ENCODE results near the gene C11orf16.
"Not testable (repeated sequence)": the region's sequence is repeated elsewhere in the genome, so short reads cannot be mapped to it uniquely, and the experiment has no call there.

Gene C11orf16

GRCh38 chr11:8935789-8936188, 3.0 kb upstream of the C11orf16 start:
- not testable (repeated sequence) for DNase-seq (ENCODE audit: low read depth in 1 of 2, low spot score in 1 of 2)

GRCh38 chr11:8934742-8935488, 2.2 kb upstream of the C11orf16 start:
- DNase-seq (ENCODE audit: low read depth in 1 of 2, low spot score in 1 of 2) = no peak

GRCh38 chr11:8933931-8934330, 1.2 kb upstream of the C11orf16 start:
- no peak for DNase-seq (ENCODE audit: low read depth in 1 of 2, low spot score in 1 of 2)

GRCh38 chr11:8930456-8931175, 2.1 kb downstream of the C11orf16 start:
- DNase-seq (ENCODE audit: low read depth in 1 of 2, low spot score in 1 of 2) = no peak

- no peak for DNase-seq (ENCODE audit: low read depth in 1 of 2, low spot score in 1 of 2)
These were observed 3.6 kb downstream of the C11orf16 start for GRCh38 chr11:8928981-8929615.

- no peak for DNase-seq (ENCODE audit: low read depth in 1 of 2, low spot score in 1 of 2)
These were observed 4.5 kb downstream of the C11orf16 start for GRCh38 chr11:8928205-8928604.

GRCh38 chr11:8927233-8927632, 5.5 kb downstream of the C11orf16 start:
- DNase-seq (ENCODE audit: low read depth in 1 of 2, low spot score in 1 of 2) = no peak

- DNase-seq (ENCODE audit: low read depth in 1 of 2, low spot score in 1 of 2) = no peak
These were observed 6.5 kb downstream of the C11orf16 start for GRCh38 chr11:8926236-8926635.

- DNase-seq (ENCODE audit: low read depth in 1 of 2, low spot score in 1 of 2) = no peak
These were observed 7.0 kb downstream of the C11orf16 start for GRCh38 chr11:8925711-8926110.

GRCh38 chr11:8922691-8923090, 10.1 kb downstream of the C11orf16 start:
- DNase-seq (ENCODE audit: low read depth in 1 of 2, low spot score in 1 of 2) = no peak

GRCh38 chr11:8917157-8917825, 15.5 kb downstream of the C11orf16 start:
- DNase-seq (ENCODE audit: low read depth in 1 of 2, low spot score in 1 of 2) = no peak

GRCh38 chr11:8914661-8915018, 18.1 kb downstream of the C11orf16 start:
- no peak for DNase-seq (ENCODE audit: low read depth in 1 of 2, low spot score in 1 of 2)

GRCh38 chr11:8913961-8914660, 18.6 kb downstream of the C11orf16 start:
- peak in 1 of 2 donors; percentile 16 for DNase-seq (ENCODE audit: low read depth in 1 of 2, low spot score in 1 of 2)

- peak; percentile 51 to 69 for DNase-seq (ENCODE audit: low read depth in 1 of 2, low spot score in 1 of 2)
These were observed 21.5 kb downstream of the C11orf16 start, which contains the start of gene AKIP1 for GRCh38 chr11:8911029-8911823. Gene AKIP1, plus strand, starts transcription at chr11:8911189. Its CDS starts 261 bp downstream, at chr11:8911450.

GRCh38 chr11:8910649-8911026, 22.1 kb downstream of the C11orf16 start:
- no peak for DNase-seq (ENCODE audit: low read depth in 1 of 2, low spot score in 1 of 2)

GRCh38 chr11:8908099-8908498, 24.6 kb downstream of the C11orf16 start:
- no peak for DNase-seq (ENCODE audit: low read depth in 1 of 2, low spot score in 1 of 2)

GRCh38 chr11:8907116-8907515, 25.6 kb downstream of the C11orf16 start:
- DNase-seq (ENCODE audit: low read depth in 1 of 2, low spot score in 1 of 2) = no peak

GRCh38 chr11:8905528-8906165, 27.1 kb downstream of the C11orf16 start:
- no peak for DNase-seq (ENCODE audit: low read depth in 1 of 2, low spot score in 1 of 2)

- no peak for DNase-seq (ENCODE audit: low read depth in 1 of 2, low spot score in 1 of 2)
These were observed 33.5 kb downstream of the C11orf16 start for GRCh38 chr11:8899119-8899753.
